ENCODE results near the gene RETREG3.

- TF ChIP-seq POLR2AphosphoS5 (IDR thresholded peaks at IDR 0.05; ENCODE audit: borderline replicate concordance, low read depth, low read length), result no peak
- TF ChIP-seq EZH2 (IDR thresholded peaks at IDR 0.05), result no peak
- no peak for TF ChIP-seq FOXP2 (optimal IDR thresholded peaks at IDR 0.05; ENCODE audit: control extremely low read depth, extremely low read length, insufficient read depth)
Measured at GRCh38 chr17:42613699-42614295, 4.6 kb upstream of the RETREG3 start.

All from SK-N-MC (cell line).